C4-2B (cell line): ENCODE measurements around the gene JDP2.

Source experiments
- H3K27ac ChIP-seq: fragments of 450-650 bp; 2 replicates; pipeline ENCODE4 v1.5.1; 2017
- CTCF ChIP-seq: fragments of 450-650 bp; conservative IDR thresholded peaks from 2 replicates; pipeline ENCODE4 v1.5.1; 2017; ENCODE audit warnings: mild to moderate bottlenecking
- ZFX ChIP-seq: fragments of 450-650 bp; IDR thresholded peaks from 2 replicates; pipeline ENCODE4 v1.6.1; 2017

The JDP2 gene

GRCh38 chr14:75389679-75390078 lies 38.1 kb upstream of the JDP2 start:
- no peak overlapping the region for H3K27ac ChIP-seq
- TF ChIP-seq CTCF (no peak), ZFX (no peak)

GRCh38 chr14:75390183-75390582 lies 37.6 kb upstream of the JDP2 start:
- H3K27ac ChIP-seq, result no peak overlapping the region
- TF ChIP-seq ZFX (no peak), CTCF (no peak)

GRCh38 chr14:75391953-75392352 lies 35.9 kb upstream of the JDP2 start:
- no peak for TF ChIP-seq CTCF
- no peak for TF ChIP-seq ZFX
- no peak overlapping the region for H3K27ac ChIP-seq

GRCh38 chr14:75392686-75393641 lies 34.9 kb upstream of the JDP2 start:
- no peak for TF ChIP-seq ZFX
- no peak for TF ChIP-seq CTCF
- H3K27ac ChIP-seq, result no peak overlapping the region

- no peak for TF ChIP-seq ZFX
- TF ChIP-seq CTCF, result no peak
- H3K27ac ChIP-seq, result no peak overlapping the region
These were observed 34.0 kb upstream of the JDP2 start for GRCh38 chr14:75393794-75394193.

- peak overlapping the region; percentile 11; the same call in 1 of the 2 replicates for H3K27ac ChIP-seq
- TF ChIP-seq ZFX (no peak), CTCF (no peak)
These were observed 32.0 kb upstream of the JDP2 start for GRCh38 chr14:75395862-75396261.

- peak overlapping the region; percentile 74 for H3K27ac ChIP-seq
- no peak for TF ChIP-seq ZFX
- no peak for TF ChIP-seq CTCF
These were observed 28.5 kb upstream of the JDP2 start for GRCh38 chr14:75399321-75399720.
